A549 (cell line): ENCODE data around the gene TAS2R10. TPM values are rescaled to one million over a fixed set of nuclear protein-coding genes. Genes with fewer than 3 reads are reported as not detected.
A peak's percentile ranks its signal among the peaks of the same experiment; 100 is the strongest.

ENCODE experiments used
- ATAC-seq, 2 experiments: fragments of 200-7000 bp in 1 of 2; fragments of >200 bp in 1 of 2; cut with Nextera tagmentation in 1 of 2; cut with Tn5 transposase in 1 of 2; 3 replicates each; pipeline versions ENCODE4 v1.8.0 to v1.9.1; 2018 to 2020; ENCODE audit warnings: mild to moderate bottlenecking in 1 of 2, moderate library complexity in 1 of 2
- CTCF ChIA-PET: fragments of 300-600 bp; sonication (Branson Sonifier 250); formaldehyde crosslinking; extraction: SDS; loops from one replicate; lab custom pipeline; 2021; ENCODE audit warnings: antibody characterized with exemption, inconsistent platforms; lab: Yijun Ruan, JAX
- POLR2A ChIA-PET: fragments of 350-600 bp; formaldehyde crosslinking; extraction: SDS; loops from one replicate; lab custom pipeline; 2021; ENCODE audit warnings: antibody characterized with exemption, inconsistent platforms; lab: Yijun Ruan, JAX
- DNase-seq, 2 experiments: peaks; one replicate each; pipeline versions ENCODE4 v3.0.0 to v3.0.0-alpha.2; 2011 to 2016; ENCODE audit warnings: low read depth in 1 of 2, low spot score in 1 of 2
- FAIRE-seq: peaks from 2 replicates; lab custom pipeline; 2011; peaks lifted over from hg19 to GRCh38; lab: Jason Lieb, UNC
- H3K27ac ChIP-seq, 2 experiments: fragments of >200 bp; sonication (Bioruptor Twin); formaldehyde crosslinking; 3 replicates each; pipeline ENCODE4 v1.5.1; 2016 to 2017
- H3K4me1 ChIP-seq: fragments of >200 bp; sonication (Bioruptor Twin); formaldehyde crosslinking; 3 replicates; pipeline ENCODE4 v1.6.1; 2016
- H3K4me2 ChIP-seq: fragments of >200 bp; sonication (Bioruptor Twin); formaldehyde crosslinking; 3 replicates; pipeline ENCODE4 v1.6.1; 2016
- H3K4me3 ChIP-seq: fragments of >200 bp; sonication (Bioruptor Twin); formaldehyde crosslinking; 3 replicates; pipeline ENCODE4 v1.5.1; 2016
- H3K9me3 ChIP-seq: fragments of >200 bp; sonication (Bioruptor Twin); formaldehyde crosslinking; 3 replicates; pipeline ENCODE4 v1.6.1; 2016
- CBX8 ChIP-seq: fragments of 200-600 bp; sonication (generic); IDR thresholded peaks from 2 replicates; pipeline ENCODE4 v1.6.1; 2016
- CEBPB ChIP-seq, 2 experiments: fragments of >200 bp in 1 of 2; sonication (Bioruptor Twin) in 1 of 2; formaldehyde crosslinking in 1 of 2; IDR thresholded peaks; 2 replicates each; pipeline ENCODE4 v1.6.1; 2012 to 2016
- ELK1 ChIP-seq: fragments of 150-350 bp; IDR thresholded peaks from 2 replicates; pipeline ENCODE4 v1.6.1; 2014; ENCODE audit warnings: low read depth, mild to moderate bottlenecking, low read length
- EP300 ChIP-seq, 2 experiments: fragments of >200 bp; sonication (Bioruptor Twin); formaldehyde crosslinking; IDR thresholded peaks; 2 replicates in 1 of 2; 3 replicates in 1 of 2; pipeline ENCODE4 v1.6.1; 2016 to 2017
- FOSL2 ChIP-seq, 2 experiments: fragments of 450-650 bp in 1 of 2; fragments of >200 bp in 1 of 2; sonication (Bioruptor Twin) in 1 of 2; formaldehyde crosslinking; IDR thresholded peaks; 2 replicates each; pipeline versions ENCODE4 v1.5.0 to v1.6.1; 2016 to 2020; ENCODE audit warnings: mild to moderate bottlenecking in 1 of 2, moderate library complexity in 1 of 2
- GATA3 ChIP-seq: IDR thresholded peaks from 2 replicates; pipeline ENCODE4 v1.6.1; 2012; ENCODE audit warnings: borderline replicate concordance
- HEYL ChIP-seq: fragments of 250-450 bp; sonication (Bioruptor Pico); IDR thresholded peaks from 2 replicates; pipeline ENCODE4 v1.8.0; 2021; ENCODE audit warnings: mild to moderate bottlenecking, moderate library complexity
- HOXA7 ChIP-seq: fragments of 250-450 bp; sonication (Bioruptor Pico); IDR thresholded peaks from 2 replicates; pipeline ENCODE4 v1.5.0; 2020; ENCODE audit warnings: mild to moderate bottlenecking, moderate library complexity
- HOXB13 ChIP-seq: fragments of 250-450 bp; sonication (Bioruptor Pico); IDR thresholded peaks from 2 replicates; pipeline ENCODE4 v1.5.0; 2020; ENCODE audit warnings: low read depth, mild to moderate bottlenecking, moderate library complexity
- HOXB5 ChIP-seq: fragments of 250-450 bp; sonication (Bioruptor Pico); IDR thresholded peaks from 2 replicates; pipeline ENCODE4 v1.5.0; 2020; ENCODE audit warnings: mild to moderate bottlenecking, moderate library complexity
- JUN ChIP-seq, 2 experiments: fragments of >200 bp; sonication (Bioruptor Twin); formaldehyde crosslinking; IDR thresholded peaks; 2 replicates in 1 of 2; 3 replicates in 1 of 2; pipeline ENCODE4 v1.6.1; 2016 to 2017
- JUNB ChIP-seq: fragments of >200 bp; sonication (Bioruptor Twin); formaldehyde crosslinking; IDR thresholded peaks from 2 replicates; pipeline ENCODE4 v1.6.1; 2016
- KDM5A ChIP-seq: fragments of 200-600 bp; sonication (generic); IDR thresholded peaks from 2 replicates; pipeline ENCODE4 v1.6.1; 2016; ENCODE audit warnings: antibody characterized with exemption, mild to moderate bottlenecking
- MAX ChIP-seq: IDR thresholded peaks from 2 replicates; pipeline ENCODE4 v1.6.1; 2012
- NR3C1 ChIP-seq: fragments of >200 bp; sonication (Bioruptor Twin); formaldehyde crosslinking; IDR thresholded peaks from 3 replicates; pipeline ENCODE4 v1.6.1; 2017
- PBX3 ChIP-seq: IDR thresholded peaks from 2 replicates; pipeline ENCODE4 v1.6.1; 2012
- POLR2A ChIP-seq: IDR thresholded peaks from 2 replicates; pipeline ENCODE4 v1.6.1; 2012; ENCODE audit warnings: mild to moderate bottlenecking, low read length
- RARB ChIP-seq: fragments of 250-450 bp; sonication (Bioruptor Pico); IDR thresholded peaks from 2 replicates; pipeline ENCODE4 v1.8.0; 2021; ENCODE audit warnings: mild to moderate bottlenecking, moderate library complexity
- TP53 ChIP-seq: fragments of 250-450 bp; sonication (Bioruptor Pico); IDR thresholded peaks from 2 replicates; pipeline ENCODE4 v1.5.0; 2021; ENCODE audit warnings: mild to moderate bottlenecking, moderate library complexity
- ZC3H11A ChIP-seq: fragments of 450-650 bp; IDR thresholded peaks from 2 replicates; pipeline ENCODE4 v1.6.1; 2014; ENCODE audit warnings: antibody characterized with exemption, mild to moderate bottlenecking
- WGBS: methylation state at CpG from one replicate; pipeline ENCODE4 v1.1.6; 2017; ENCODE audit errors: missing lambda C conversion rate; 5-methylcytosine and 5-hydroxymethylcytosine counted together
- polyA plus RNA-seq, 4 experiments: library from polyadenylated mRNA; depleted of rRNA in 3 of 4; stranded (reverse); fragments of >200 nt; fragmentation: RNase III in 1 of 4; extraction: RNeasy Plus Mini Kit Qiagen cat#74134 plus additional on column Dnase treatment in 1 of 4; gene quantifications; 2 replicates in 3 of 4; 3 replicates in 1 of 4; pipeline ENCODE4 v1.2.3, GENCODE V29; 2011 to 2017

The TAS2R10 gene
- polyA plus RNA-seq, 2 of the 4 experiments (the other 2 are of a cell fraction), result 0.67 TPM; not detected in 1

GRCh38 chr12:10842862-10843261 lies 16.7 kb upstream of the TAS2R10 start:
- DNase-seq (no peak), ATAC-seq (no peak), FAIRE-seq (no peak)
- ChIA-PET POLR2A (no interaction called here), CTCF (no interaction called here)
- WGBS, result 100% methylated on average over 2 of the region's 2 CpGs
- Histone ChIP-seq H3K27ac (no peak overlapping the region), H3K4me2 (no peak overlapping the region), H3K4me1 (no peaks in the 10 kb centered on the region), H3K4me3 (no peak overlapping the region), H3K9me3 (no peaks in the 10 kb centered on the region)
- no peak for TF ChIP-seq EP300 (IDR thresholded peaks at IDR 0.05)
- TF ChIP-seq KDM5A, result no peak
- no peak for TF ChIP-seq MAX
- TF ChIP-seq TP53 (CRISPR knock-in tag), result no peak
- TF ChIP-seq POLR2A, result no peak

GRCh38 chr12:10838461-10838860 lies 12.3 kb upstream of the TAS2R10 start:
- ChIA-PET POLR2A (no interaction called here), CTCF (interaction anchor here (0.8 kb wide), 1 partner anchor 23 kb away, joined by 3 read pairs; no protein-coding TSS in a partner anchor)
- H3K9me3 ChIP-seq, result no peaks in the 10 kb centered on the region
- no peak overlapping the region for H3K4me2 ChIP-seq
- H3K4me3 ChIP-seq, result no peak overlapping the region
- H3K27ac ChIP-seq, result no peak overlapping the region
- TF ChIP-seq HEYL, result no peak
- DNase-seq (no peak), ATAC-seq (no peak), FAIRE-seq (no peak)
- 80% methylated on average over 3 of the region's 3 CpGs for WGBS
- H3K4me1 ChIP-seq, result no peaks in the 10 kb centered on the region

- no peak for DNase-seq
- FAIRE-seq, result no peak
- Histone ChIP-seq H3K4me1 (no peaks in the 10 kb centered on the region), H3K4me3 (no peak overlapping the region), H3K9me3 (no peaks in the 10 kb centered on the region), H3K4me2 (no peak overlapping the region), H3K27ac (no peak overlapping the region)
- CTCF ChIA-PET, result no interaction called here
- POLR2A ChIA-PET, result no interaction called here
- 89% methylated on average over 1 of the region's 1 CpG for WGBS
- no peak for ATAC-seq
- TF ChIP-seq PBX3, result no peak
- peak; percentile 21 to 48; a peak in 2 of 4 replicates for TF ChIP-seq CEBPB (IDR thresholded peaks at IDR 0.05)
Measured at GRCh38 chr12:10829994-10830393, 3.8 kb upstream of the TAS2R10 start.

GRCh38 chr12:10824957-10825356 lies 1.2 kb downstream of the TAS2R10 start:
- FAIRE-seq (no peak), ATAC-seq (no peak), DNase-seq (no peak)
- TF ChIP-seq MAX, result no peak
- no peak for TF ChIP-seq ELK1
- no peak for TF ChIP-seq ZC3H11A
- TF ChIP-seq HOXA7 (CRISPR knock-in tag), result no peak
- TF ChIP-seq JUNB, result no peak
- TF ChIP-seq CBX8, result no peak
- no peak for TF ChIP-seq HOXB5 (CRISPR knock-in tag)
- no peak for TF ChIP-seq HOXB13 (CRISPR knock-in tag)
- no peak for TF ChIP-seq GATA3
- TF ChIP-seq NR3C1, result no peak
- no peak for TF ChIP-seq FOSL2 (IDR thresholded peaks at IDR 0.05)
- TF ChIP-seq FOSL2 (CRISPR knock-in tag; IDR thresholded peaks at IDR 0.05), result no peak
- no peak for TF ChIP-seq JUN (IDR thresholded peaks at IDR 0.05)
- no peak for TF ChIP-seq RARB (CRISPR knock-in tag)
- ChIA-PET POLR2A (no interaction called here), CTCF (no interaction called here)
- no peaks in the 10 kb centered on the region for H3K4me1 ChIP-seq
- no peak overlapping the region for H3K27ac ChIP-seq
- H3K4me3 ChIP-seq, result no peak overlapping the region
- 87% methylated on average over 3 of the region's 3 CpGs for WGBS
- H3K9me3 ChIP-seq, result no peaks in the 10 kb centered on the region
- no peak overlapping the region for H3K4me2 ChIP-seq
